IMR-90 (cell line): Measurements from ENCODE around the gene CGREF1. TPM values are rescaled to one million over a fixed set of nuclear protein-coding genes. Genes with fewer than 3 reads are reported as not detected.

Experiments used
- ATAC-seq: fragments of 200-7000 bp; cut with Tn5 transposase; 2 replicates; pipeline ENCODE4 v1.9.1; 2020; ENCODE audit warnings: low read depth, mild to moderate bottlenecking, moderate library complexity
- BruUV-seq: library from RNA; stranded (reverse); fragments of 400-500 nt; replicated peaks from 2 replicates; lab custom pipeline; 2021; lab: Mats Ljungman, UMichigan
- CTCF ChIA-PET: fragments of 300-600 bp; formaldehyde crosslinking; extraction: SDS; loops from one replicate; lab custom pipeline; 2021; ENCODE audit warnings: antibody characterized with exemption; lab: Yijun Ruan, JAX
- POLR2A ChIA-PET: fragments of 300-600 bp; sonication (Branson Sonifier 250); formaldehyde crosslinking; loops from one replicate; lab custom pipeline; 2022; ENCODE audit warnings: antibody characterized with exemption; ENCODE audit not compliant: unreplicated experiment; lab: Charles Lee
- DNase-seq: peaks from one replicate; pipeline ENCODE4 v3.0.0; 2013
- H2AFZ ChIP-seq: replicated peaks from 2 replicates; pipeline ENCODE3; 2013; ENCODE audit warnings: low read length, mild to moderate bottlenecking; ENCODE audit not compliant: poor library complexity
- H2AK5ac ChIP-seq: 2 replicates; pipeline ENCODE4 v1.6.1; 2013; ENCODE audit warnings: low read depth, low read length, inconsistent platforms
- H2AK9ac ChIP-seq: replicated peaks from 2 replicates; pipeline ENCODE3; 2013; ENCODE audit warnings: mild to moderate bottlenecking, low read depth, low read length, moderate library complexity; ENCODE audit not compliant: poor library complexity
- H2BK120ac ChIP-seq: 2 replicates; pipeline ENCODE4 v1.6.1; 2013; ENCODE audit warnings: low read depth, low read length, inconsistent platforms
- H2BK15ac ChIP-seq: 3 replicates; pipeline ENCODE4 v1.6.1; 2013; ENCODE audit warnings: low read depth, low read length, inconsistent platforms
- H2BK20ac ChIP-seq: 2 replicates; pipeline ENCODE4 v1.6.1; 2013; ENCODE audit warnings: low read depth, mild to moderate bottlenecking, inconsistent platforms, low read length, moderate library complexity
- H2BK5ac ChIP-seq: 2 replicates; pipeline ENCODE4 v1.6.1; 2013; ENCODE audit warnings: mild to moderate bottlenecking, low read depth, low read length, inconsistent platforms; ENCODE audit not compliant: poor library complexity, severe bottlenecking
- H3K14ac ChIP-seq: replicated peaks from 2 replicates; pipeline ENCODE4 v1.6.1; 2013; ENCODE audit warnings: low read depth, low read length, inconsistent platforms
- H3K18ac ChIP-seq: 2 replicates; pipeline ENCODE4 v1.6.1; 2013; ENCODE audit warnings: low read depth, low read length, control low read depth
- H3K23ac ChIP-seq: 2 replicates; pipeline ENCODE4 v1.6.1; 2013; ENCODE audit warnings: low read depth, low read length, inconsistent platforms
- H3K27ac ChIP-seq: 2 replicates; pipeline ENCODE4 v1.5.1; 2013; ENCODE audit warnings: mild to moderate bottlenecking, control low read depth, low read length; ENCODE audit not compliant: insufficient read depth
- H3K27me3 ChIP-seq: 2 replicates; pipeline ENCODE4 v1.6.1; 2013; ENCODE audit warnings: low read length; ENCODE audit not compliant: control insufficient read depth, insufficient read depth
- H3K36me3 ChIP-seq: 2 replicates; pipeline ENCODE4 v1.6.1; 2013; ENCODE audit warnings: low read length, mixed read lengths; ENCODE audit not compliant: control insufficient read depth, insufficient read depth
- H3K4ac ChIP-seq: 2 replicates; pipeline ENCODE4 v1.6.1; 2013; ENCODE audit warnings: low read depth, low read length, inconsistent platforms
- H3K4me1 ChIP-seq: 2 replicates; pipeline ENCODE4 v1.6.1; 2013; ENCODE audit warnings: low read length, mixed read lengths; ENCODE audit not compliant: control insufficient read depth, insufficient read depth
- H3K4me2 ChIP-seq: 2 replicates; pipeline ENCODE4 v1.6.1; 2013; ENCODE audit warnings: low read depth, mild to moderate bottlenecking, control low read depth, low read length, moderate library complexity
- H3K4me3 ChIP-seq: 2 replicates; pipeline ENCODE4 v1.5.1; 2013; ENCODE audit warnings: low read depth, mild to moderate bottlenecking, control low read depth, low read length, moderate library complexity; ENCODE audit not compliant: insufficient read depth
- H3K56ac ChIP-seq: 2 replicates; pipeline ENCODE4 v1.6.1; 2013; ENCODE audit warnings: low read length, inconsistent platforms; ENCODE audit not compliant: insufficient read depth; ENCODE audit errors: extremely low read depth
- H3K79me1 ChIP-seq, 2 experiments: 2 replicates each; pipeline ENCODE4 v1.6.1; 2013; ENCODE audit warnings: low read length in 2 of 2, inconsistent platforms in 1 of 2, low read depth in 1 of 2
- H3K9ac ChIP-seq: 2 replicates; pipeline ENCODE4 v1.6.1; 2013; ENCODE audit warnings: low read depth, low read length, control low read depth
- H3K9me1 ChIP-seq: 2 replicates; pipeline ENCODE4 v1.6.1; 2013; ENCODE audit warnings: low read length, inconsistent platforms; ENCODE audit not compliant: insufficient read depth
- H3K9me3 ChIP-seq: 2 replicates; pipeline ENCODE4 v1.6.1; 2013; ENCODE audit warnings: low read length; ENCODE audit not compliant: control insufficient read depth, insufficient read depth
- H4K20me1 ChIP-seq: 2 replicates; pipeline ENCODE4 v1.6.1; 2013; ENCODE audit warnings: low read length, inconsistent platforms; ENCODE audit not compliant: insufficient read depth
- H4K5ac ChIP-seq: 2 replicates; pipeline ENCODE4 v1.6.1; 2013; ENCODE audit warnings: mild to moderate bottlenecking, low read depth, low read length, control low read depth
- H4K8ac ChIP-seq, 2 experiments: 2 replicates each; pipeline ENCODE4 v1.6.1; 2013; ENCODE audit warnings: low read depth in 2 of 2, low read length in 2 of 2, control low read depth in 1 of 2, inconsistent platforms in 1 of 2
- H4K91ac ChIP-seq: 2 replicates; pipeline ENCODE4 v1.6.1; 2013; ENCODE audit warnings: low read depth, low read length, inconsistent platforms; ENCODE audit not compliant: insufficient read depth
- CEBPB ChIP-seq: IDR thresholded peaks from 2 replicates; pipeline ENCODE4 v1.6.1; 2012; ENCODE audit warnings: low read depth, low read length, improper control_type of control experiment
- FOS ChIP-seq: fragments of 150-350 bp; IDR thresholded peaks from 2 replicates; pipeline ENCODE4 v1.6.1; 2016; ENCODE audit warnings: low read depth, low read length
- MAFK ChIP-seq: IDR thresholded peaks from 2 replicates; pipeline ENCODE4 v1.6.1; 2012; ENCODE audit warnings: low read depth, low read length, improper control_type of control experiment
- RAD21 ChIP-seq: IDR thresholded peaks from 2 replicates; pipeline ENCODE4 v1.6.1; 2012; ENCODE audit warnings: low read length, improper control_type of control experiment
- RCOR1 ChIP-seq: IDR thresholded peaks from 2 replicates; pipeline ENCODE4 v1.6.1; 2012; ENCODE audit warnings: mild to moderate bottlenecking, low read length, improper control_type of control experiment; ENCODE audit not compliant: insufficient replicate concordance
- RFX5 ChIP-seq: IDR thresholded peaks from 2 replicates; pipeline ENCODE4 v1.8.0; 2012; ENCODE audit warnings: low read depth, mild to moderate bottlenecking, low read length, moderate library complexity
- SMC3 ChIP-seq: fragments of 150-350 bp; IDR thresholded peaks from 2 replicates; pipeline ENCODE4 v1.6.1; 2016; ENCODE audit warnings: low read depth, mild to moderate bottlenecking, antibody characterized with exemption, low read length, moderate library complexity
- WGBS, 2 experiments: methylation state at CpG; one replicate each; pipeline versions ENCODE4 v1.1.5 to v1.1.7; 2013; ENCODE audit warnings: missing lambda C conversion rate in 2 of 2; ENCODE audit not compliant: insufficient read length in 1 of 2; ENCODE audit errors: extremely low coverage in 2 of 2; 5-methylcytosine and 5-hydroxymethylcytosine counted together
- dilution Hi-C: fragments of 300-500 bp; cut with HindIII; formaldehyde crosslinking; loops from one replicate; pipeline ENCODE4 v1.14.3; 2018; ENCODE audit warnings: low sequenced_read_pairs; ENCODE audit not compliant: unreplicated experiment
- in situ Hi-C: fragments of 300-500 bp; cut with MboI; formaldehyde crosslinking; loops from 3 replicates; pipeline ENCODE4 v1.14.3; 2019; ENCODE audit warnings: low sequenced_read_pairs, inconsistent platforms, mixed read lengths
- intact Hi-C: fragments of 100-400 bp; cut with micrococcal nuclease; formaldehyde crosslinking; loops from 2 replicates; pipeline ENCODE4 v1.10.0; 2022
- polyA plus RNA-seq, 3 experiments: library from polyadenylated mRNA; depleted of rRNA; stranded (reverse); fragments of >200 nt; gene quantifications; 2 replicates each; pipeline ENCODE4 v1.2.3, GENCODE V29; 2012; ENCODE audit warnings: low replicate concordance in 1 of 3
- total RNA-seq: library from RNA; depleted of rRNA; stranded (reverse); fragments of >200 nt; gene quantifications from 2 replicates; pipeline ENCODE4 v1.2.3, GENCODE V29; 2012

The CGREF1 gene
- total and polyA plus RNA-seq, 2 of the 4 experiments (the other 2 are of a cell fraction), result 0.54 to 1.3 TPM

GRCh38 chr2:27081984-27082772 lies 36.8 kb downstream of the CGREF1 start:
- Histone ChIP-seq H3K79me1 (peaks cover 3 to 54% of the 10 kb centered on the region in 2 experiments; a peak in 3 of 4 replicates), H3K4me1 (peaks cover 22% of the 10 kb centered on the region), H3K4me2 (no peak overlapping the region), H3K27ac (no peak overlapping the region), H2BK15ac (no peak overlapping the region), H3K14ac (no peak overlapping the region), H2BK5ac (no peak overlapping the region), H3K4me3 (no peak overlapping the region), H2AK9ac (no peak overlapping the region), H4K5ac (no peak overlapping the region), H4K91ac (no peak overlapping the region), H2BK120ac (no peak overlapping the region), H4K8ac (no peak overlapping the region), H3K4ac (no peak overlapping the region), H3K9me1 (peaks cover 7% of the 10 kb centered on the region), H4K20me1 (peaks cover 14% of the 10 kb centered on the region), H2BK20ac (no peak overlapping the region), H3K36me3 (peaks cover 29% of the 10 kb centered on the region; the same call in 1 of the 2 replicates), H3K18ac (no peak overlapping the region), H2AFZ (no peak overlapping the region), H3K9me3 (no peaks in the 10 kb centered on the region), H2AK5ac (no peak overlapping the region), H3K56ac (no peak overlapping the region), H3K9ac (no peak overlapping the region), H3K23ac (no peak overlapping the region), H3K27me3 (no peaks in the 10 kb centered on the region)
- ATAC-seq (no peak), DNase-seq (no peak)
- BruUV-seq, result no TSS peak
- in situ Hi-C loops (no loop called here), dilution Hi-C loops (no loop called here), intact Hi-C loops (loop anchor here (1.0 kb wide), 1 partner anchor 32 kb away; no protein-coding TSS in a partner anchor)
- ChIA-PET CTCF (no interaction called here), POLR2A (no interaction called here)
- TF ChIP-seq CEBPB, result no peak
- no peak for TF ChIP-seq RFX5
- TF ChIP-seq SMC3, result no peak
- no peak for TF ChIP-seq RAD21
- no peak for TF ChIP-seq MAFK
- no peak for TF ChIP-seq RCOR1
- no peak for TF ChIP-seq FOS
- WGBS, 2 experiments, result 91% methylated on average over 23 of the region's 38 CpGs; no CpG with 5 or more reads in 1 of the 2 experiments
